Stimulated activated CD4-positive, alpha-beta T cell treated with anti-CD3 and anti-CD28 coated beads, TNF-alpha, amount 100 ng/mL, for 48 hours (primary cell): ENCODE measurements around the gene ADAMTSL1.

ENCODE experiments used
- DNase-seq, 3 donors: peaks; one replicate each; pipeline ENCODE4 v3.0.0-alpha.2; 2020; ENCODE audit warnings: low read depth in 3 of 3

The ADAMTSL1 gene

GRCh38 chr9:18775241-18775640 lies 301.3 kb downstream of the ADAMTSL1 start:
- no peak for DNase-seq

GRCh38 chr9:18775930-18776329 lies 302.0 kb downstream of the ADAMTSL1 start:
- DNase-seq: no peak

GRCh38 chr9:18776836-18777820 lies 303.2 kb downstream of the ADAMTSL1 start:
- no peak for DNase-seq

- DNase-seq: no peak
Measured at GRCh38 chr9:18778147-18778546, 304.2 kb downstream of the ADAMTSL1 start.

GRCh38 chr9:18778846-18779245 lies 304.9 kb downstream of the ADAMTSL1 start:
- no peak for DNase-seq

GRCh38 chr9:18783909-18784308 lies 310.0 kb downstream of the ADAMTSL1 start:
- DNase-seq: no peak

GRCh38 chr9:18785604-18786003 lies 311.7 kb downstream of the ADAMTSL1 start:
- no peak for DNase-seq

GRCh38 chr9:18786196-18786595 lies 312.2 kb downstream of the ADAMTSL1 start:
- DNase-seq: no peak

- no peak for DNase-seq
Measured at GRCh38 chr9:18786911-18787650, 313.1 kb downstream of the ADAMTSL1 start.

GRCh38 chr9:18788256-18788655 lies 314.3 kb downstream of the ADAMTSL1 start:
- DNase-seq: no peak

GRCh38 chr9:18791074-18791473 lies 317.1 kb downstream of the ADAMTSL1 start:
- no peak for DNase-seq

- no peak for DNase-seq
Measured at GRCh38 chr9:18793122-18793521, 319.2 kb downstream of the ADAMTSL1 start.

GRCh38 chr9:18795947-18796671 lies 322.2 kb downstream of the ADAMTSL1 start:
- no peak for DNase-seq

- no peak for DNase-seq
Measured at GRCh38 chr9:18796696-18797270, 322.8 kb downstream of the ADAMTSL1 start.

GRCh38 chr9:18798106-18798505 lies 324.2 kb downstream of the ADAMTSL1 start:
- no peak for DNase-seq

GRCh38 chr9:18798508-18799290 lies 324.7 kb downstream of the ADAMTSL1 start:
- DNase-seq: no peak

GRCh38 chr9:18799428-18799827 lies 325.5 kb downstream of the ADAMTSL1 start:
- no peak for DNase-seq

GRCh38 chr9:18800579-18800978 lies 326.6 kb downstream of the ADAMTSL1 start:
- DNase-seq: no peak

- DNase-seq: no peak
Measured at GRCh38 chr9:18805386-18805785, 331.4 kb downstream of the ADAMTSL1 start.

GRCh38 chr9:18806232-18807080 lies 332.5 kb downstream of the ADAMTSL1 start:
- no peak for DNase-seq
